ENCODE data around the gene TTC9.

The TTC9 gene

DNA sequence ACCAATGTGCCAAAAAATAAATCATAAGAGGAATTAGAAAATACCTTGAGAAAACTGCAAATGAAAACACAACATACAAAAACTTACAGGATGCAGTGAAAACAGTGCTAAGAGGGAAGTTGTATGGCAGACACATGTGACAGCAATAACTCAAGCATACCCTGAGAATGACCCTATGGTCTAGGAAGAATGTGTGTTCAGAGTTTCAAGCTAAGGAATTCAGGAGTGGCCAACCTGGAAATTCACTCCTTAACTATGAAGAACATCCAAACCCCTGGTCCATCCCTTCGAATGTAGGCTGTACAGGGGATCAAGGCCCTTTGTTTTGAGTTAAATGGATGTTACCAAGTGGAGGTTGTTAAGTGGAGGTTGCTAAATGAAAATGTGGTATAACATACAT is 16.7 kb upstream of the TTC9 start:
- H3K4me3 ChIP-seq (replicated peaks in 1 of 2; ENCODE audit: low read depth in 2 of 2, low read length in 2 of 2), result no peak overlapping the region
- no peak for DNase-seq (ENCODE audit: low read depth in 2 of 2)
- TF ChIP-seq, protein P1, sequence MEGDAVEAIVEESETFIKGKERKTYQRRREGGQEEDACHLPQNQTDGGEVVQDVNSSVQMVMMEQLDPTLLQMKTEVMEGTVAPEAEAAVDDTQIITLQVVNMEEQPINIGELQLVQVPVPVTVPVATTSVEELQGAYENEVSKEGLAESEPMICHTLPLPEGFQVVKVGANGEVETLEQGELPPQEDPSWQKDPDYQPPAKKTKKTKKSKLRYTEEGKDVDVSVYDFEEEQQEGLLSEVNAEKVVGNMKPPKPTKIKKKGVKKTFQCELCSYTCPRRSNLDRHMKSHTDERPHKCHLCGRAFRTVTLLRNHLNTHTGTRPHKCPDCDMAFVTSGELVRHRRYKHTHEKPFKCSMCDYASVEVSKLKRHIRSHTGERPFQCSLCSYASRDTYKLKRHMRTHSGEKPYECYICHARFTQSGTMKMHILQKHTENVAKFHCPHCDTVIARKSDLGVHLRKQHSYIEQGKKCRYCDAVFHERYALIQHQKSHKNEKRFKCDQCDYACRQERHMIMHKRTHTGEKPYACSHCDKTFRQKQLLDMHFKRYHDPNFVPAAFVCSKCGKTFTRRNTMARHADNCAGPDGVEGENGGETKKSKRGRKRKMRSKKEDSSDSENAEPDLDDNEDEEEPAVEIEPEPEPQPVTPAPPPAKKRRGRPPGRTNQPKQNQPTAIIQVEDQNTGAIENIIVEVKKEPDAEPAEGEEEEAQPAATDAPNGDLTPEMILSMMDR (IDR thresholded peaks at IDR 0.05; ENCODE audit: low read depth, low read length), result no peak

DNA sequence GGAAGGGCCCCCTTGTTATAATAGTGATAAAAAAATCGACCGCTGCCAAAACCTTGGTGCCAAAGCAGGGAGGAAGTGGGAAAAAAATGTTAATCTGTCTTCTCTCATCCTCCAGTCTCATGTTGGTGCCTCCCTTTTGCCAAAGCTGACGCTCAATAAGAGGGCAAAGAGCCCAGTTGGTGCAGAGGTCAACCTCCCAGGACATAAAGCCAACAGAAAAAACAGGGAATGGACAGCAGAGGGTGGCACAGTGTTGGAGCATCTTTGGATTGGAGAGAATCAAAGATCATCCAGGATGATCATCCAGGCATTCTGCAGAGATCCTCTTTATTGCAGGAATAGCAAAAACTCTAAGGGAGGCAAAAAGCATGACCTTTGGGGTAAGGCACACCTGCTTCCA is 9.8 kb upstream of the TTC9 start:
- TF ChIP-seq, protein P1 (IDR thresholded peaks at IDR 0.05; ENCODE audit: low read depth, low read length), result no peak
- H3K4me3 ChIP-seq (replicated peaks in 1 of 2; ENCODE audit: low read depth in 2 of 2, low read length in 2 of 2), result no peak overlapping the region
- DNase-seq (ENCODE audit: low read depth in 2 of 2), result no peak

DNA sequence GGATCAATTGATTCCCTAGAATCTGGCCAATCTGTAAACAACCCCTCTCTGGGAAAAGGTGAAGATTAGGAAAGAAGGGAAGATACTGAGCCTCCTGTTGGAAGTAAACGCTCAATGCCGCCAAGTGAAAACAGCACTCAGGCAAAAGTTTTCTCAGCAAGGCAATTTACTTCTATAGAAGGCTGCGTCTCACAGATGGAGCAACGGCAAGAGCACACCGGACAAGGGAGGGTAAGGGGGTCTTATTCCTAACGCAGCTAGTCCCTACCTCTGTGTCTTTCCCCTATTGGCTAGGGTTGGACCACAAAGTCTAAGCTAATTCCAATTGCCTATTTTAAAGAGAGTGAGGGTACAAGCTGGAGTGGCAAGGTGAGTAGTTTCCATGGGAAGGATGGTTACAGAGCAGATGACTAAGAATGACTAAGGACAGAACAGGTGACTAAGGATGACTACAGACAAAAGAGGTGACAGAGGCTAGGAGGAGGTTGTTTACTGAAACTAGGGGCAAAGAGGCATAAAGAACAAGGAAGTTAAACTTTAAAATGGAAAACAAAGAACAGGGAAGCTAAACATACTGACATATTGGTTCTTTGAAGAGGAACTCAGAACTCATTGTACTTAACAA is 5.6 kb upstream of the TTC9 start:
- DNase-seq (ENCODE audit: low read depth in 2 of 2), result no peak
- TF ChIP-seq, protein P1 (IDR thresholded peaks at IDR 0.05; ENCODE audit: low read depth, low read length), result no peak
- H3K4me3 ChIP-seq (replicated peaks in 1 of 2; ENCODE audit: low read depth in 2 of 2, low read length in 2 of 2), result no peak overlapping the region

DNA sequence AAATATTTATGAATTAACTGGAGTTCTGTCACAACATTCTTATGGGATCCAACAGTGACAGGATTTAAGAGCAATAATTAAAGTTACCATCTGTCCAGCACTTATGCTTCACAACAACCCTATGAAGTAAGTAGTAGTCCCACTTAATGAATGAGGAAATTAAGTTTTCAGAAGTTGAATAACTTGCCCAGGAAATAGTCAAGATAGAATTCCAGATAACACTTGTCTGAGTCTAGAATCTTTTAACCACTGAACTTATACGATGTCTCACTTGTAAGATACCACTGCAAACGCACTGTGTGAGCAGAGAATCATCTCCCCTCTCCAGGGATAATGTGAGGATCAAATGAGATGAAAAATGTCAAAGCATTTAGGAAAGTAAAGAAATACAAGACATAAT is 3.3 kb upstream of the TTC9 start:
- no peak for DNase-seq (ENCODE audit: low read depth in 2 of 2)
- TF ChIP-seq, protein P1 (IDR thresholded peaks at IDR 0.05; ENCODE audit: low read depth, low read length), result no peak

DNA sequence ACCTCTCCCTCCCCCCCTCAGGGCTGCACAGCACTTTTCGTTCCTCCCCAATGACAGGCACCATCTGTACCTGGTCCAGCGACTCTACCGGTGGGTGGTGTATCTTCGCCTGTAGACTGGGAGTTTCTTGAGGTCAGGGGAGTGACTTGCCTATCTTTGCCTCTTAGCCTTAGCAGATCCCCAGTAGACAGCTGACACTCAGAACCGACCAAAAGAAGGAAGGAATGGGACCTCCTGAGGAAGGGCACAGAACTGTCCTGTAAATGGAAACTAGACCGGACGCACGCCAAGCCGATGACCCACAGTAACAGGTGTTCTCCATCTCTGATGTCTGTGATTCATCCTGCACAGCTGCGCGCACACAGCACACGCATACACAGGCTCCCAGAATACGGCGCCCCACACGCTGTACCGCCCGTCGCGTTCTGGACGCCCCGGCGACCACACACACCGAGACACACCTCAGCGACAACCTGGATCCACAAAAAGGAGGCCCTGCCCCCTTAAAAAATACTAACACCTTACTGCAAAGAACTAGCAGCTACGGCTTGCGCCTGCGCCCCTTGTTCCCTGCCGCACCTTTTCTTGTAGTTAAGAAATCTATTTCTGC is 673 bp upstream of the TTC9 start:
- H3K4me3 ChIP-seq (replicated peaks in 1 of 2; ENCODE audit: low read depth in 2 of 2, low read length in 2 of 2), result peak overlapping the region; percentile 48 to 49
- DNase-seq (ENCODE audit: low read depth in 2 of 2), result peak in 1 of 2 donors; percentile 55

More for the DNA sequence above, 3.3 kb upstream of the TTC9 start:
- no peak overlapping the region for H3K4me3 ChIP-seq (replicated peaks in 1 of 2; ENCODE audit: low read depth in 2 of 2, low read length in 2 of 2)

DNA sequence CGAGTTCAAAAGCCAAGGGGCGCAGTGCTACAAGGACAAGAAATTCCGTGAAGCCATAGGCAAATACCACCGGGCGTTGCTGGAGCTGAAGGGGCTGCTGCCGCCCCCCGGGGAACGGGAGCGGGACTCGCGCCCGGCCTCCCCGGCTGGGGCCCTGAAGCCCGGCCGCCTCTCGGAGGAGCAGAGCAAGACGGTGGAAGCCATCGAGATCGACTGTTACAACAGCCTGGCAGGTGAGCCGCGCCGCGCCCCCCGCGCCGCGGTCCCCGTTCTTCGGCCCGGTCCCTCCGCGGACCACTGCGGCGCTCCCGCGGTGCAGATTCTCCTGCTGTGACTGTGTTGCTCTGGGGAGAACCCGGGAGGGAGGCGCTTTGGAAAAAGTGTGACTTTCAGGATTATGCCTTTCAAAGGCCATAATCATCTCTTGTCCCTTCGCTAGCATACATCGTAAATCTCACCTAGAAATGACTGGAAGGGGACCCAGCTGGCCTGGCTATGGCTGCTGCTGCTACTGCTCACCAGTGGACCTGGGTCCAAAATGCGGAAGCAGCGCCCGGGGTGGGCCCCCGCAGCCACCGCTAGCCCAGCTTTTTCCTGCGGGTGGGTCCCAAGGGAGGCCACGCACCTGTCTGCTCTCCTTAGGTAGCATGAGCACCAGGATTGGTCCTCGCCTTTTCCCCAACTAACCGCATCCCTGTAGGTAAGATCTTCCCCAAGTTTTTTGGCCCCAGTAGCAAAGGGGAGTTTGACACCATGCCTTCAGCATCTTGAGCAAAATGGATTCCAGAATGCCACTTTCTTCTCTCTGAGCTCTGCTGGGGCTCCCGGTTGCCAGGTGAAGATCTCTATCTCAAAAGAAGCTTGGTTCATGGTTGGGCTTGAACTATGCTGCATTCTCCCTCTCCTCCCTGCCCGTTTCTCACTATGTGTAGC is 853 bp downstream of the TTC9 start:
- peak overlapping the region; percentile 30 to 36 for H3K4me3 ChIP-seq (replicated peaks in 1 of 2; ENCODE audit: low read depth in 2 of 2, low read length in 2 of 2)
- DNase-seq (ENCODE audit: low read depth in 2 of 2), result no peak
- TF ChIP-seq, protein P1 (IDR thresholded peaks at IDR 0.05; ENCODE audit: low read depth, low read length), result no peak

More for the DNA sequence above, 673 bp upstream of the TTC9 start:
- TF ChIP-seq, protein P1 (IDR thresholded peaks at IDR 0.05; ENCODE audit: low read depth, low read length), result no peak

Data from cardiac fibroblast (primary cell).